Stimulated activated CD8-positive, alpha-beta memory T cell treated with anti-CD3 and anti-CD28 coated beads, Interleukin-4, amount 100 ng/mL, for 4 hours (primary cell): Measurements from ENCODE around the gene LPIN1.

ENCODE experiments used
- DNase-seq, 2 donors: peaks; one replicate each; pipeline ENCODE4 v3.0.0-alpha.2; 2020; ENCODE audit warnings: low read depth in 2 of 2, low spot score in 1 of 2

LPIN1 gene

GRCh38 chr2:11864724-11865123, 118.3 kb downstream of the LPIN1 start:
- DNase-seq: no peak

- no peak for DNase-seq
Measured at GRCh38 chr2:11865378-11865777, 118.9 kb downstream of the LPIN1 start.

DNA sequence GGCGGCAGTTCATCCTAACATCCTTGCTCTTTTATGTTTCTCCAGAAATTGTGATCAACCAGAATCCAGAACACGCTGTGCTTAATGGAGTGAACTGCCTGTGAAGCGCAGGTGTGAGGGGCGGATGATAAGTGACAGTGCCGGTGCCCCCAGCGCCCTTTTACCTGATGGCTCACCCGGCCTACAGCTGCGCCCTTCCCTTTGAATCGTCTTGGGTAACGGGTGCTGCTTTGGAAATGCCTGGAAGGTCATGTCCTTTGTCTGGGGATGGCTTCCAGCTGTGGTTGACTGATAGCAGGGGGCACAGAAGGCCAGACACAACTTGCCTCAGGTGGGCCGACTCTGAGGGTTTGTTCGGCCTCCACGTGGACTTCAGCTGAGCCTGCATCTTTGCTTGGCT, 119.4 kb downstream of the LPIN1 start:
- DNase-seq: no peak

DNA sequence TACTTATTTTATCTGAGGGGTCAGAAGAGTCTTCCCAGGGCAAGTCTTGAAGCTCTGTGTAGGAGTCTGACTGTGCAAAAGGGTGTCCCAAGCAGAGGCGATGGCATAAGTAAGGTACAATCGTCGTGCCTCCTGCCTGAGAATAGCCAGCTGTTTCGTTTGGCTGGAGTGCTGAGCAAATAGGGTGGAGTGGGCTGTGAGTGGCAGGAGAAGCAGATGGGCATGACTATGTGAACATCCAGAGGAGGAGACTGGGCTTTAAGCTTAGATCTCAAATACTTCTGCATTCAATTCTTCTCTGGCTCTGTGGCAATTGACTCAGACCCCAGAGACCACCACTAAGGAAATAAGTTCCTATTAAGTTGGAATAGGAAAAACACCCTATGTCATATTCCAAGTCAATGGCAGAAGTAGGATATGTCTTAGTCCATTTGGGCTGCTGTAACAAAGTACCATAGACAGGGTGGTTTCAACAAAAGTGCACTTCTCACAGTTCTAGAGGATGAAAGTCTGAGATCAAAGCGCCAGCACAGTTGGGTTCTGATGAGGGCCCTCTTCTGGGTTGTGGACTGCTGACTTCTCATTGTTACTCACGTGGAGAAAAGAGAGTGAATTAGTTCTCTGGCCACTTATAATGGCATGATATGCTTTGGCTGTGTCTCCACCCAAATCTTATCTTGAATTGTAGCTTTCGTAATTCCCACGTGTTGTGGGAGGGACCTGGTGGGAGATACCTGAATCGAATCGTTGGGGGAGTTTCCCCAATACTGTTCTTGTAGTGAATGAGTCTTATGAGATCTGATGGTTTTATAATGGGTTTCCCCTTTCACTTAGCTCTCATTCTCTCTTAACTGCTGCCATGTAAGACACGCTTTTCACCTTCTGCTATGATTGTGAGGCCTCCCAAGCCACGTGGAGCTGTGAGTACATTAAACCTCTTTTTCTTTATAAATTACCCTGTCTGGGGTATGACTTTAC, 120.2 kb downstream of the LPIN1 start:
- no peak for DNase-seq

DNA sequence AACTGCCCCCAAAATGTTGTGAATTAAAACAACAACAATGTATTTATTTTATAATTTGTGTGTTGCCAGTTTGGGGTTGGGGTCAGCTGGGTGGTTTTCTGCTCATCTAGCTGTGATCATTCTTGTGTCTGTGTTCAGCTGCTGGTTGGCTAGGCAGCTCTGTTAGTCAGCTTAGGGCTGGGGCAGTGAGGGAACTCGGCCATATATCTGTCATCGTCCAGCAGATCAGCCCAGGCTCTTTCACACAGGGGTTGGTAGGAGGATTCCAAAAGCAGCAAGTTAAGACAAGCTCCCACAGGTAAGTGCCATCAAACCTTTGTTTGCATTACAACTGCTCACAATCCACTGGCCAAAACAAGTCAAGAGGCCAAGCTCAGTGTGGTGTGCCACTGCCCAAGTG, 121.5 kb downstream of the LPIN1 start:
- DNase-seq: no peak

DNA sequence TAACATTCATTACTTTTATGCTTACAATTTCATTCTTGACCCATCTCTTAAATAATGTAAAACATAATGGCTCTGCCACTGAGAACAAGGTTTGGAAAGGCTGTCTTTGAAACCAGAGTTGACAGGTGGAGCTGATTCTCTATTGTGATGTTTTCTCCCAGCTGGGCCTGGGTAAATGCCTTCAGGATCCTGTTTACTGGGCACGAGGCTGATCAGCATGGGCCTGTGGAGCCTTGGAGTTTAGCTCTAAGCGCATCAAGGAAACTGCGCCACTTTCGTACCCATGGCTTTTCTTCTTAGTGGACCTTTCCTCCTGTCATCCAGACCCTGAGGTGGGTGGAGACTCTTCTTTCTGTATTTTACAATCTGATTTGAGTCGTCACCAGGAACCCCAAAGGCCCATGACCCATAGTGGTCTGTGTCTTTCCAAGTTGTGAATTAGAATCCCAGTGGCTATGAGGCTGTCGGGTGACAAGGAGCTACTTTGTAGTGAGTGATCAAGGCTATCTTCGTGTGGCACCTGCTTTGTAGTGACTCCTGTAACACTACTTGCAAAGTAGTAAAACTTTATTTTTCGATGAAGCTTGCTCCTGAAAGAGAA, 123.1 kb downstream of the LPIN1 start:
- DNase-seq: no peak

DNA sequence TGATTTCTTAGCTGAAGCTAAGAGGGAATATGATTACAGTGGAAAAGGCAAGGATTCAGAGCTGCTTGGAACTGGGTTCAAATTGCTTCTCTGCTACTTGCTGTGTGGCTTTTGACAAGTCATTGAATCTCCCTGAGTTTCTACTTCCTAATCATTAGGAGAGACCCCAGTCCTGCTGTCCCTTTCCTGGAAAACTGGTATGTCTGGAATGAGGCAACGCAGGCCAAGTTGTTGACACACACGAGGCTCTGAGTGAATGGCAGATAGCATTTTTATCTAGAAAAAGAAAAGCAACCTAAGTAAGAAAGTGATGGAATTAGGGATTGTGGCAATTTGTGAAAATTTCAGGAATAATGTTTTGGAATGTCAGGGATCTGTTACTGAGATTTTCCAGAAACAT, 123.6 kb downstream of the LPIN1 start:
- DNase-seq: no peak

GRCh38 chr2:11870584-11870983, 124.2 kb downstream of the LPIN1 start:
- no peak for DNase-seq

GRCh38 chr2:11871421-11871820, 125.0 kb downstream of the LPIN1 start:
- no peak for DNase-seq

DNA sequence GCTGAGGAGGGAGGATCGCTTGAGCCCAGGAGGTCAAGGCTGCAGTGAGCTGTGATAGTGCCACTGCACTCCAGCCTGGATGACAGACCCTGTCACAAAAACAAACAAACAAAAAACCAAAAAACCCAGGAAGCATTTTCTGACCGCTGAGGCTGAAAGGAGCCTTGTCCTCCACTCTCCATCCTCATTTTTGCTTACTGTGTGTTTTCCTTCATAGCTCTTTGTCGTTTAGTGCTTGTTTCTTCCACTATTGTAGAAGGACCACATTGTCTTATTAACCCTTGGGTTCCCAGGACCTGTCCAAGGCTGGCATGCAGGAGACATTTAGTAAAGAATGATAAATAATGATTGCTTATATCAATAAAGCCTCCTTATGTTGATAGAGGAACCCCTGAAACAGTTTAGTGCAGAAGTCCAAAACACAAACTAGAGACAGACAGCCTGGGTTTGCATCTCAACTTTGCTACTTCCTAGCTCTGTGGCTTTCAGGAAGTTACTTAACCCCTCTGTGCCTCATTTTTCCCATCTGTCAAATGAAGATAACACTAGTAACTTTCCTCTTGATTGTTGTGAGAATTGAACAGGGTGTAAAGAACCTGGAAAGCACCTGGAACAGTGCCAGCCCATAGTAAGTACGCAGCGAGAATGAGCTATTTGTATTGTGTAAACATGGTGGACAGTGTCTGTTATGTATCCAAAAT, 126.0 kb downstream of the LPIN1 start:
- DNase-seq: no peak

DNA sequence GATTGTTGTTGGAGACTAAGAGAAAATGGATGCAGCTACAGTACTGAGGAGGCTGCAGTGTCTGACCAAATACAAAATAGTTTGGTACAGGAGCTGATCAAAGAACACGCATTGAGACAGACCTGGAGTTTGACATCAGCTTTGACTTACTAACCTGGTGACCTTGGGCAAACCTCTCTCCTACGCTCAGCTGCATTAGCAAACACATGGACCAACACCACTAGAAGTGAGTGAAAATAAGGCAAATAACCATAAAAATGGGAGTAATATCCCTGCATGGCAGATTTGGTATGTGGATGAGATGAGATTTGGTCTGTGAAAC, 126.5 kb downstream of the LPIN1 start:
- no peak for DNase-seq

DNA sequence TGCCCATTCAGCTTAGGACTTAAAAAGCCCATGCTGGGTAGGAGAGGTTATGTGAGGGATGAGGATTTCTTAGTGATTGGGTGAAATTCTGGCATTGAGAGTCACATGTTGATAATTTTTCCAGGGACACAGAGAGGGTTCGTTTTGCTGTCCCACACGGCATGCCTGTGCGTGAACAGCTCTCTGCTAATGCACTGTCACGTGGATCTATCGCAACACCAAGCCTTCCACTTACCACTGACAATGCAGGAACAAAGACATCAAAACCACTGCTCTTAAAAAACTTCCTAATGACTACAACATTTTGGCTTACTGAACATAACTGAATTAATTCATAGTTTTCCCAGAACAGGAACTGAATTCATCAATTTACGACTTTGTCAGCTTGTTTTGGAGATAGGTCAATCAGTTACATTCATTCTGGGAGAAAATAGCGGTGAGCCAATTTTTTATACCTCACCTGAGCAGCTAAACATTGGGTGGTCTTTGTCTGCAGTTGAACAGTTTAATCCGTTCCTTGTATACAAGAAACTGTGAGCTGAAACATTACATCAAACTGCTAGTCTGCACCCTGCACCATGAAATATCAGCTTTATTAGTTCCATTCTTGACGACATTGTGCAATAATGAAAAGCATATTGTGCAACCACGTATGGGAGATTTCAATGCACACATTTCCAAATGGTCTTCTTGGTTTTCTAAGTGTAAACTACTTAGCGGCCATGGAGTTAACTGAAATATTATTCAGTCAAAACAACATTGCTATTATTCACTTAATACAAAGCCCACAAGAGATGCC, 127.1 kb downstream of the LPIN1 start:
- no peak for DNase-seq

- no peak for DNase-seq
Measured at GRCh38 chr2:11874861-11875260, 128.4 kb downstream of the LPIN1 start.

- DNase-seq: no peak
Measured at GRCh38 chr2:11875481-11875880, 129.0 kb downstream of the LPIN1 start.

DNA sequence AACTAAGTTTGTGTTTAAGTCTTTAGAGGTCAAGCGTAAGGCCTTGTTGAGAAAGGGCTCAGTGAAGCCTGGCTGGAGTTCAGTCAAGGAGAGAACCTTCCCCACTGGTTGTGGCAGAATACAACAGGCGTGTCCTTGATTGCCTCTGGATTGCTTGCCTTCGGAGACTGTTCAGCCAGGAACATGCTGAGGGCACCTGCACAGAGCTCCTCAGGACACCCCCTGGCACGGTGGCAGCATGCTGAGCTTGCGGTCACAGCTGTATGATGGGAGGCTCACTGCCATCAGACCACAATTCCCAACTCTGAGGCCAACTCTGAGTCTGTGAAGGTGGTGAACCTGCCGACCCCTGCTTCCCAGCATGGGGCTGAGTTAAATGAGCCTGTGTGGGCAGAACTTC, 130.0 kb downstream of the LPIN1 start:
- no peak for DNase-seq

DNA sequence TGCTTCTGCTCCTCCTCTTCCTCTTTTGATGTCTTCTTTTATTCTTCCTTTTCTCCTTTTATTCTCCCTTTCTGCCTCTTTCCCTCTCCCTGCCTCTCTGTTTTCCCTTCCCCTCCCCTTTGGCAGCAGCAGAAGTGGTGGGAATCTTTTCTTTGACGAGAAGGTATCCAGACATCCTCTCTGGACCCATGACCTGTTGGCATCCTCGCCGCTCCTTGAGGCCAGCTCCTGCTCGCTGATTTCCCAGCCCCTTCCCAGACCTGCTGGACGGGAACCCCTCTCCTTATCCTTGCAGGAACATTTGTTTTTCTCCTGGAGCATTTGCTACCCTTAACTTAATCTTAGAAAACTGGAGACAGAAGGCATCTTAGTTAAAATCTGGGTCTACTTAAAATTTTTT, 130.5 kb downstream of the LPIN1 start:
- no peak for DNase-seq
